Mammary epithelial cell (primary cell): ENCODE data around the gene SRD5A3.

Experiments
- EZH2 ChIP-seq: IDR thresholded peaks from 2 replicates; pipeline ENCODE4 v1.6.1; 2012; ENCODE audit warnings: low read length, inconsistent platforms, borderline replicate concordance
- TF ChIP-seq, protein P1 (sequence below), 2 donors: IDR thresholded peaks in 1 of 2; conservative IDR thresholded peaks in 1 of 2; 2 replicates each; pipeline ENCODE4 v1.5.1; 2011 to 2012; ENCODE audit warnings: inconsistent platforms in 2 of 2, low read length in 2 of 2, mild to moderate bottlenecking in 2 of 2, control low read depth in 1 of 2, low read depth in 1 of 2; ENCODE audit not compliant: insufficient read depth in 1 of 2; ENCODE audit errors: extremely low read depth in 1 of 2

DNA sequence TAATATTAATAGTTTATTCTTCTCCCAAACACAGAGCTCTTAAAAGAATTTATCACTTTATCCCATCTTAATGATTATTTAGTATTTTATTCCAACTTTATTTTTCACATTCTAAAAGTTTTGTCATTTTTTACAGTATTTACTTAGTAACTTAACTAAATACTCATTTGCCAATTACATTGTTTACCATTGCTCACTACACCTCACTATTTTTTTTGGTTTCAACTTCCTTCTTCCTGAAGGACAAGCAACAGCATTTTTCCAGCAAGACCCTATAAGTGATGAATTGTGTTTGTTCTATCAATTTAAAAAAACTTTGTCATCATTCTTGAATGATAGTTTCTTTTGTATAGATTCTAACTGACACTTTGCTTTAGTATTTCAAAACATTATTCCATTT is 19.4 kb upstream of the SRD5A3 start:
- TF ChIP-seq, protein P1, sequence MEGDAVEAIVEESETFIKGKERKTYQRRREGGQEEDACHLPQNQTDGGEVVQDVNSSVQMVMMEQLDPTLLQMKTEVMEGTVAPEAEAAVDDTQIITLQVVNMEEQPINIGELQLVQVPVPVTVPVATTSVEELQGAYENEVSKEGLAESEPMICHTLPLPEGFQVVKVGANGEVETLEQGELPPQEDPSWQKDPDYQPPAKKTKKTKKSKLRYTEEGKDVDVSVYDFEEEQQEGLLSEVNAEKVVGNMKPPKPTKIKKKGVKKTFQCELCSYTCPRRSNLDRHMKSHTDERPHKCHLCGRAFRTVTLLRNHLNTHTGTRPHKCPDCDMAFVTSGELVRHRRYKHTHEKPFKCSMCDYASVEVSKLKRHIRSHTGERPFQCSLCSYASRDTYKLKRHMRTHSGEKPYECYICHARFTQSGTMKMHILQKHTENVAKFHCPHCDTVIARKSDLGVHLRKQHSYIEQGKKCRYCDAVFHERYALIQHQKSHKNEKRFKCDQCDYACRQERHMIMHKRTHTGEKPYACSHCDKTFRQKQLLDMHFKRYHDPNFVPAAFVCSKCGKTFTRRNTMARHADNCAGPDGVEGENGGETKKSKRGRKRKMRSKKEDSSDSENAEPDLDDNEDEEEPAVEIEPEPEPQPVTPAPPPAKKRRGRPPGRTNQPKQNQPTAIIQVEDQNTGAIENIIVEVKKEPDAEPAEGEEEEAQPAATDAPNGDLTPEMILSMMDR (conservative IDR thresholded peaks at IDR 0.05 in 1 of 2, IDR thresholded peaks at IDR 0.05 in 1 of 2; ENCODE audit: extremely low read depth in 1 of 2, insufficient read depth in 1 of 2, low read depth in 1 of 2, low read length in 2 of 2) = no peak
- TF ChIP-seq EZH2 = no peak
